HCT116 (cell line): ENCODE results near the gene SCFD1. TPM values are rescaled to one million over a fixed set of nuclear protein-coding genes. Genes with fewer than 3 reads are reported as not detected.

ENCODE experiments used
- ATAC-seq: fragments of 200-7000 bp; cut with Tn5 transposase; 2 replicates; pipeline ENCODE4 v1.9.1; 2020; ENCODE audit warnings: mild to moderate bottlenecking, moderate library complexity
- Bru-seq: library from RNA; stranded (reverse); fragments of 400-500 nt; gene quantifications from one replicate; lab custom pipeline; 2021; lab: Mats Ljungman, UMichigan
- BruChase-seq, 2 experiments: library from RNA; stranded (reverse); fragments of 400-500 nt; gene quantifications; one replicate each; lab custom pipeline; 2021; lab: Mats Ljungman, UMichigan
- BruUV-seq: library from RNA; stranded (reverse); fragments of 400-500 nt; replicated peaks from 2 replicates; lab custom pipeline; 2021; lab: Mats Ljungman, UMichigan
- CTCF ChIA-PET: fragments of 300-600 bp; sonication (Branson Sonifier 250); formaldehyde crosslinking; loops from one replicate; lab custom pipeline; 2021; ENCODE audit warnings: antibody characterized with exemption; lab: Charles Lee
- POLR2A ChIA-PET: fragments of 300-600, 350-600 bp; sonication (Branson Sonifier 250); formaldehyde crosslinking; loops from one replicate; lab custom pipeline; 2021; ENCODE audit warnings: antibody characterized with exemption; lab: Charles Lee
- RAD21 ChIA-PET, 2 experiments: fragments of 300-600 bp; sonication (Branson Sonifier 250); formaldehyde crosslinking; loops; one replicate each; lab custom pipeline; 2023; ENCODE audit warnings: low total read pairs in 2 of 2; ENCODE audit not compliant: uncharacterized antibody in 2 of 2, unreplicated experiment in 2 of 2, low non-redundant PET in 1 of 2; lab: Charles Lee
- DNase-seq: peaks from one replicate; pipeline ENCODE4 v3.0.0-alpha.2; 2010; ENCODE audit warnings: low read depth, low spot score
- H2AFZ ChIP-seq: fragments of 200-600 bp; shearing (Covaris generic), sonication (generic); 2 replicates; pipeline ENCODE4 v1.6.1; 2017; ENCODE audit warnings: low read depth, mixed run types, mixed read lengths, antibody characterized with exemption, low read length; ENCODE audit not compliant: poor library complexity, severe bottlenecking
- H3K27ac ChIP-seq: 2 replicates; pipeline ENCODE4 v1.5.1; 2012; ENCODE audit warnings: low read depth, low read length
- H3K27me3 ChIP-seq: fragments of 200-600 bp; sonication (generic); 2 replicates; pipeline ENCODE4 v1.6.1; 2016; ENCODE audit warnings: mixed run types, low read length, mixed read lengths; ENCODE audit not compliant: insufficient read depth
- H3K36me3 ChIP-seq, 2 experiments: fragments of 200-500 bp in 1 of 2; fragments of 200-600 bp in 1 of 2; sonication (Bioruptor generic) in 1 of 2; sonication (generic) in 1 of 2; 2 replicates each; pipeline versions ENCODE4 v1.5.1 to v1.6.1; 2014 to 2016; ENCODE audit warnings: low read length in 2 of 2, inconsistent platforms in 1 of 2, mixed read lengths in 1 of 2, mixed run types in 1 of 2; ENCODE audit not compliant: insufficient read depth in 2 of 2, control insufficient read depth in 1 of 2
- H3K4me1 ChIP-seq, 2 experiments: fragments of 200-600 bp in 1 of 2; sonication (generic) in 1 of 2; 2 replicates each; pipeline versions ENCODE4 v1.5.1 to v1.6.1; 2012 to 2017; ENCODE audit warnings: low read length in 2 of 2, inconsistent platforms in 1 of 2, mild to moderate bottlenecking in 1 of 2, mixed read lengths in 1 of 2, mixed run types in 1 of 2, moderate library complexity in 1 of 2; ENCODE audit not compliant: insufficient read depth in 2 of 2, control insufficient read depth in 1 of 2
- H3K4me2 ChIP-seq: fragments of 200-600 bp; sonication (generic); 2 replicates; pipeline ENCODE4 v1.6.1; 2017; ENCODE audit warnings: mixed run types, low read length, mixed read lengths
- H3K4me3 ChIP-seq, 2 experiments: fragments of 200-600 bp in 1 of 2; sonication (generic) in 1 of 2; replicated peaks in 1 of 2; 2 replicates each; pipeline ENCODE4 v1.5.1; 2011 to 2016; ENCODE audit warnings: low read length in 2 of 2, control low read depth in 1 of 2, low read depth in 1 of 2, mild to moderate bottlenecking in 1 of 2, mixed read lengths in 1 of 2, mixed run types in 1 of 2
- H3K79me2 ChIP-seq: fragments of 200-600 bp; sonication (generic); 2 replicates; pipeline ENCODE4 v1.6.1; 2017; ENCODE audit warnings: mild to moderate bottlenecking, mixed run types, low read length, moderate library complexity, mixed read lengths; ENCODE audit not compliant: insufficient read depth
- H3K9ac ChIP-seq: fragments of 200-600 bp; sonication (generic); 2 replicates; pipeline ENCODE4 v1.6.1; 2016; ENCODE audit warnings: low read length, mixed read lengths
- H3K9me2 ChIP-seq: fragments of 200-600 bp; sonication (generic), shearing (Covaris generic); 2 replicates; pipeline ENCODE4 v1.6.1; 2017; ENCODE audit warnings: mixed run types, mild to moderate bottlenecking, moderate library complexity; ENCODE audit not compliant: insufficient read depth
- H3K9me3 ChIP-seq, 2 experiments: fragments of 200-500 bp in 1 of 2; fragments of 200-600 bp in 1 of 2; sonication (Bioruptor generic) in 1 of 2; sonication (generic) in 1 of 2; 2 replicates each; pipeline ENCODE4 v1.6.1; 2014 to 2017; ENCODE audit warnings: low read length in 2 of 2, mixed read lengths in 2 of 2, inconsistent platforms in 1 of 2, low read depth in 1 of 2, mild to moderate bottlenecking in 1 of 2, mixed run types in 1 of 2, moderate library complexity in 1 of 2; ENCODE audit not compliant: control insufficient read depth in 1 of 2, insufficient read depth in 1 of 2
- H4K20me1 ChIP-seq: fragments of 200-600 bp; sonication (generic), shearing (Covaris generic); 2 replicates; pipeline ENCODE4 v1.6.1; 2017; ENCODE audit warnings: mixed run types, mild to moderate bottlenecking, moderate library complexity; ENCODE audit not compliant: insufficient read depth
- ATF3 ChIP-seq: IDR thresholded peaks from 2 replicates; pipeline ENCODE4 v1.6.1; 2012
- CBX3 ChIP-seq: IDR thresholded peaks from 2 replicates; pipeline ENCODE4 v1.6.1; 2012; ENCODE audit warnings: low read depth
- CEBPB ChIP-seq: IDR thresholded peaks from 2 replicates; pipeline ENCODE4 v1.6.1; 2012; ENCODE audit warnings: low read depth
- ELF1 ChIP-seq: IDR thresholded peaks from 2 replicates; pipeline ENCODE4 v1.6.1; 2012; ENCODE audit warnings: low read depth, borderline replicate concordance
- EZH2 ChIP-seq: fragments of 200-600 bp; sonication (generic); IDR thresholded peaks from 2 replicates; pipeline ENCODE4 v1.6.1; 2017; ENCODE audit warnings: antibody characterized with exemption, mixed run types
- EZH2phosphoT487 ChIP-seq: fragments of 200-600 bp; IDR thresholded peaks from 2 replicates; pipeline ENCODE4 v1.6.1; 2018; ENCODE audit warnings: antibody characterized with exemption, borderline replicate concordance
- FOSL1 ChIP-seq: IDR thresholded peaks from 2 replicates; pipeline ENCODE4 v1.6.1; 2012; ENCODE audit warnings: low read depth
- POLR2A ChIP-seq: IDR thresholded peaks from 2 replicates; pipeline ENCODE4 v1.7.0; 2011; ENCODE audit warnings: borderline replicate concordance; ENCODE audit not compliant: insufficient read depth, insufficient read length; ENCODE audit errors: extremely low read depth
- POLR2AphosphoS5 ChIP-seq: IDR thresholded peaks from 2 replicates; pipeline ENCODE4 v1.6.1; 2011; ENCODE audit warnings: mild to moderate bottlenecking, low read depth, low read length, moderate library complexity
- RAD21 ChIP-seq: IDR thresholded peaks from 2 replicates; pipeline ENCODE4 v1.6.1; 2012; ENCODE audit warnings: low read depth, mild to moderate bottlenecking
- SIN3A ChIP-seq: IDR thresholded peaks from 2 replicates; pipeline ENCODE4 v1.6.1; 2012; ENCODE audit warnings: low read depth
- YY1 ChIP-seq: IDR thresholded peaks from 2 replicates; pipeline ENCODE4 v1.6.1; 2011; ENCODE audit warnings: low read length, low read depth, moderate library complexity, mild to moderate bottlenecking; ENCODE audit not compliant: insufficient replicate concordance; ENCODE audit errors: extremely low read depth
- ZBTB33 ChIP-seq: IDR thresholded peaks from 2 replicates; pipeline ENCODE4 v1.6.1; 2011; ENCODE audit warnings: mild to moderate bottlenecking, low read length, moderate library complexity; ENCODE audit not compliant: insufficient replicate concordance; ENCODE audit errors: extremely low read depth
- ZFX ChIP-seq: fragments of 450-650 bp; IDR thresholded peaks from 2 replicates; pipeline ENCODE4 v1.6.1; 2017
- ZNF274 ChIP-seq: fragments of 200-500 bp; sonication (Bioruptor generic); IDR thresholded peaks from 2 replicates; pipeline ENCODE4 v1.6.1; 2014; ENCODE audit warnings: mild to moderate bottlenecking, low read depth, low read length, inconsistent platforms
- intact Hi-C: fragments of 100-400 bp; cut with micrococcal nuclease; formaldehyde crosslinking; loops from 2 replicates; pipeline ENCODE4 v1.10.0; 2022
- long read RNA-seq: library from polyadenylated mRNA; unstranded; transcript quantifications from one replicate; pipeline ENCODE4 v2.0.0, GENCODE V29; 2021; ENCODE audit not compliant: unreplicated experiment
- polyA plus RNA-seq: library from polyadenylated mRNA; unstranded; fragments of >200 nt; gene quantifications from 2 replicates; pipeline ENCODE4 v1.2.1, GENCODE V29; 2012; ENCODE audit warnings: missing spikeins
- total RNA-seq: library from RNA; stranded (reverse); gene quantifications from one replicate; pipeline ENCODE4 v1.2.1, GENCODE V29; 2021; ENCODE audit not compliant: unreplicated experiment
- TF ChIP-seq, protein P1 (sequence below), 3 experiments: fragments of 200-600 bp in 1 of 3; sonication (generic) in 1 of 3; IDR thresholded peaks in 2 of 3; conservative IDR thresholded peaks in 1 of 3; 2 replicates each; pipeline ENCODE4 v1.5.1; 2012 to 2017; ENCODE audit warnings: low read depth in 2 of 3, low read length in 2 of 3, antibody characterized with exemption in 1 of 3, borderline replicate concordance in 1 of 3, control low read depth in 1 of 3, mild to moderate bottlenecking in 1 of 3, mixed read lengths in 1 of 3, mixed run types in 1 of 3, moderate library complexity in 1 of 3; ENCODE audit not compliant: insufficient read depth in 1 of 3
- TF ChIP-seq, protein P2 (sequence below): IDR thresholded peaks from 2 replicates; pipeline ENCODE4 v1.6.1; 2012

The SCFD1 gene, protein sequence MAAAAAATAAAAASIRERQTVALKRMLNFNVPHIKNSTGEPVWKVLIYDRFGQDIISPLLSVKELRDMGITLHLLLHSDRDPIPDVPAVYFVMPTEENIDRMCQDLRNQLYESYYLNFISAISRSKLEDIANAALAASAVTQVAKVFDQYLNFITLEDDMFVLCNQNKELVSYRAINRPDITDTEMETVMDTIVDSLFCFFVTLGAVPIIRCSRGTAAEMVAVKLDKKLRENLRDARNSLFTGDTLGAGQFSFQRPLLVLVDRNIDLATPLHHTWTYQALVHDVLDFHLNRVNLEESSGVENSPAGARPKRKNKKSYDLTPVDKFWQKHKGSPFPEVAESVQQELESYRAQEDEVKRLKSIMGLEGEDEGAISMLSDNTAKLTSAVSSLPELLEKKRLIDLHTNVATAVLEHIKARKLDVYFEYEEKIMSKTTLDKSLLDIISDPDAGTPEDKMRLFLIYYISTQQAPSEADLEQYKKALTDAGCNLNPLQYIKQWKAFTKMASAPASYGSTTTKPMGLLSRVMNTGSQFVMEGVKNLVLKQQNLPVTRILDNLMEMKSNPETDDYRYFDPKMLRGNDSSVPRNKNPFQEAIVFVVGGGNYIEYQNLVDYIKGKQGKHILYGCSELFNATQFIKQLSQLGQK
- 71.1 TPM for total RNA-seq
- 25.9 and 32.2 TPM in 2 replicates for polyA plus RNA-seq
- Bru-seq, nascent RNA, result percentile 91 among the genes with signal in this experiment
- BruChase-seq, experiment 1, labeled RNA remaining after a 6-hour chase, result percentile 80 among the genes with signal in this experiment
- BruChase-seq, experiment 2, labeled RNA remaining after a 2-hour chase, result percentile 79 among the genes with signal in this experiment
- long read RNA-seq, transcript SCFD1-207 (24 exons, 2,058 nt), result minor isoform, 8 of 73 reads
- long read RNA-seq, transcript SCFD1-203 (25 exons, 2,359 nt), result major isoform, 37 of 73 reads
- long read RNA-seq, partial matches to known transcripts, result 10 of 73 reads
- long read RNA-seq, other reads (novel, unspliced or antisense), result 16 of 73 reads

GRCh38 chr14:30621940-30622830 is at the start of gene SCFD1:
SCFD1 (plus strand) TSS chr14:30622319; CDS start chr14:30622339, 20 bp downstream.
- peak within 1 kb of the TSS; percentile 61 for H3K27ac ChIP-seq
- no peaks in the 10 kb centered on the region for H3K27me3 ChIP-seq
- DNase-seq (peak; percentile 65), ATAC-seq (peak; percentile 98)
- intact Hi-C loops, result no loop called here
- H3K4me3 ChIP-seq, result peak within 1 kb of the TSS; percentile 86 to 90
- H2AFZ ChIP-seq, result no peak within 1 kb of the TSS
- no peaks in the 10 kb centered on the region for H4K20me1 ChIP-seq
- CTCF ChIA-PET, result no interaction called here
- BruUV-seq, result TSS peak; percentile 41
- peak within 1 kb of the TSS; percentile 76 for H3K4me2 ChIP-seq
- H3K4me1 ChIP-seq, result peaks cover 3 to 18% of the 10 kb centered on the region in 2 experiments; a peak in 3 of 4 replicates
- POLR2A ChIA-PET, result interaction anchor here (0.8 to 1.6 kb wide), 3 partner anchors 11 to 28 kb away, joined by 3 read pairs; no protein-coding TSS in a partner anchor
- no peaks in the 10 kb centered on the region for H3K9me3 ChIP-seq
- peaks cover 50% of the 10 kb centered on the region for H3K79me2 ChIP-seq
- no peaks in the 10 kb centered on the region for H3K9me2 ChIP-seq
- H3K36me3 ChIP-seq, result peaks cover 0 to 1% of the 10 kb centered on the region in 2 experiments; a peak in 1 of 4 replicates
- RAD21 ChIA-PET, result no interaction called here
- H3K9ac ChIP-seq, result peak within 1 kb of the TSS; percentile 89
- no peak for TF ChIP-seq RAD21
- TF ChIP-seq POLR2AphosphoS5, result peak; percentile 98
- peak; percentile 94 for TF ChIP-seq SIN3A
- TF ChIP-seq CEBPB, result no peak
- TF ChIP-seq, protein P1, sequence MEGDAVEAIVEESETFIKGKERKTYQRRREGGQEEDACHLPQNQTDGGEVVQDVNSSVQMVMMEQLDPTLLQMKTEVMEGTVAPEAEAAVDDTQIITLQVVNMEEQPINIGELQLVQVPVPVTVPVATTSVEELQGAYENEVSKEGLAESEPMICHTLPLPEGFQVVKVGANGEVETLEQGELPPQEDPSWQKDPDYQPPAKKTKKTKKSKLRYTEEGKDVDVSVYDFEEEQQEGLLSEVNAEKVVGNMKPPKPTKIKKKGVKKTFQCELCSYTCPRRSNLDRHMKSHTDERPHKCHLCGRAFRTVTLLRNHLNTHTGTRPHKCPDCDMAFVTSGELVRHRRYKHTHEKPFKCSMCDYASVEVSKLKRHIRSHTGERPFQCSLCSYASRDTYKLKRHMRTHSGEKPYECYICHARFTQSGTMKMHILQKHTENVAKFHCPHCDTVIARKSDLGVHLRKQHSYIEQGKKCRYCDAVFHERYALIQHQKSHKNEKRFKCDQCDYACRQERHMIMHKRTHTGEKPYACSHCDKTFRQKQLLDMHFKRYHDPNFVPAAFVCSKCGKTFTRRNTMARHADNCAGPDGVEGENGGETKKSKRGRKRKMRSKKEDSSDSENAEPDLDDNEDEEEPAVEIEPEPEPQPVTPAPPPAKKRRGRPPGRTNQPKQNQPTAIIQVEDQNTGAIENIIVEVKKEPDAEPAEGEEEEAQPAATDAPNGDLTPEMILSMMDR (IDR thresholded peaks at IDR 0.05 in 2 of 3, conservative IDR thresholded peaks at IDR 0.05 in 1 of 3; ENCODE audit: borderline replicate concordance in 1 of 3, insufficient read depth in 1 of 3, low read depth in 2 of 3, low read length in 2 of 3), result no peak
- TF ChIP-seq YY1, result peak; percentile 96
- peak; percentile 48; the same call in 1 of the 2 replicates for TF ChIP-seq FOSL1
- TF ChIP-seq, protein P2, sequence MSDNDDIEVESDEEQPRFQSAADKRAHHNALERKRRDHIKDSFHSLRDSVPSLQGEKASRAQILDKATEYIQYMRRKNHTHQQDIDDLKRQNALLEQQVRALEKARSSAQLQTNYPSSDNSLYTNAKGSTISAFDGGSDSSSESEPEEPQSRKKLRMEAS, result peak; percentile 86
- TF ChIP-seq CBX3, result peak; percentile 89
- no peak for TF ChIP-seq EZH2phosphoT487
- no peak for TF ChIP-seq ZNF274
- TF ChIP-seq ELF1, result peak; percentile 78
- peak; percentile 85 for TF ChIP-seq POLR2A
- TF ChIP-seq ZBTB33, result no peak
- no peak for TF ChIP-seq EZH2
- TF ChIP-seq ATF3, result no peak
- TF ChIP-seq ZFX, result no peak
